Spleen (tissue), 7 donors: Measurements from ENCODE around the gene SAA4.

Experiments
- CTCF ChIP-seq, 11 experiments: fragments of 200-600 bp in 7 of 11; fragments of 450-650 bp in 4 of 11; sonication (generic) in 4 of 11; IDR thresholded peaks in 8 of 11; conservative IDR thresholded peaks in 3 of 11; 1 replicate in 7 of 11; 2 replicates in 4 of 11; pipeline versions ENCODE4 v1.4.0 to v1.8.0; 2016 to 2021; ENCODE audit warnings: antibody characterized with exemption in 11 of 11, inconsistent platforms in 4 of 11, mild to moderate bottlenecking in 1 of 11
- POLR2A ChIP-seq, 3 donors: fragments of 450-650 bp; IDR thresholded peaks; one replicate each; pipeline ENCODE4 v1.5.1; 2017; ENCODE audit warnings: antibody characterized with exemption in 3 of 3, mild to moderate bottlenecking in 1 of 3
- donor health status: DM: no; HTN: no; CAD: no; lungs with moderate emphysema.
- donor health status: DM: no; HTN: no; CAD: no.
- donor health status: DM: no; HTN: no; CAD: no.

- TF ChIP-seq POLR2A (IDR thresholded peaks at IDR 0.05), result no peak
- no peak for TF ChIP-seq CTCF (IDR thresholded peaks at IDR 0.05 in 8 of 11, conservative IDR thresholded peaks at IDR 0.05 in 3 of 11)
Measured at GRCh38 chr11:18282626-18283025, 46.0 kb upstream of the SAA4 start.
